HG03066 (cell line): Measurements from ENCODE around the gene CABP7.
"Not testable (repeated sequence)": the region's sequence is repeated elsewhere in the genome, so short reads cannot be mapped to it uniquely, and the experiment has no call there.

Experiments used
- ATAC-seq: cut with Tn5 transposase; IDR thresholded peaks from one replicate; pipeline ENCODE4 v1.9.1; 2021; ENCODE audit warnings: low read depth; ENCODE audit not compliant: unreplicated experiment

The CABP7 gene

GRCh38 chr22:29744902-29745301 lies 25.1 kb downstream of the CABP7 start:
- ATAC-seq = no peak

DNA sequence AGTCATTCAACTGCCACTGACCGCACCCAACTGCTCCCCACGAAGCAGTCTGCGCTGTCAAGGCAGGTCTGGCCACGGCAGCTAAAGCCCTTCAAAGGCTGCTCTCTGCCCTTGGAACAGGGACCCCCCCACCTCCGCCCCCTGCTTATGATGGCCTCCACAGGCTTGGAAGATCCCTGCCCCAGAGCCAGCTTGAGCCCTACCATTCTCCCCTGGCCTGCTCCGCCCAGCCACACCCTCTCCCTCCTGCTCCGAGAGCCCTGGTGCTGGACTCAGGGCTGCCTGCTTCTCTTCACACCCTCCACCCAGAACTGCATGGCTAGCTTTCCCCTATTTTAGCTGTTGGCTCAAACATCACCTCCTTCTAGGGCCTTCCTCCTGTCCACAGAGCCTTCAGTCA lies 28.0 kb downstream of the CABP7 start:
- ATAC-seq = no peak

DNA sequence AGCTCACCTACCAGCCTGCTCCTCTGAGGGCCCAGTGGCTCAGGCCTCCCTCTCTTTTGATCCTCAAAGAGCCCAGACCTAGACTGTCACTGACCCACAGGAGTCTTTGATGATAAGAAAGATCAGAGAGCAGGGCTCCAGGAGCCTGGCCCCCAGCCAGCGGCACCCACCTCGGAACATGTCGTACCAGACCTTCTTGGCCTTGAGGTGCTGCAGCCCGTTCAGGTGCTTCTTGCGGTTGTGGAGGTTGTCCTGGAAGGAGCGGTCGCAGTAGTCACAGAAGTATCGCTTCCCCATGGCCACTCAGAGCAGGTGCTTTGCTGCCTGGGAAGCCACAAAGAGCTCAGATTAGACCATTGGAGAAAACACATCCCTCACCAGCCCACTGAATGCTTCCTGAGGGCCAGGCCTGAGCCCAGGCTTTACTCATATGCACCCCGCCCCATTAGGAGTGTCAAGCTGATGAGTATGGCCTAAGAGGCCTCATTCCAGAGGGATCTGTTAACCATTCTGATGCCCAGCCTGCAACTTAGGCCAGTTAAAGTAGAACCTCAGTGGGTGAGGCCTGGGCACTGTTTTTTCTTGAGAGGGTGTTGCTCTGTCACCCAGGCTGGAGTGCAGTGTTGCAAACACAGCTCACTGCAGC lies 28.6 kb downstream of the CABP7 start:
- ATAC-seq = no peak

GRCh38 chr22:29750029-29750428 lies 30.2 kb downstream of the CABP7 start:
- no peak for ATAC-seq

GRCh38 chr22:29750559-29751538 lies 31.0 kb downstream of the CABP7 start:
- no peak for ATAC-seq

DNA sequence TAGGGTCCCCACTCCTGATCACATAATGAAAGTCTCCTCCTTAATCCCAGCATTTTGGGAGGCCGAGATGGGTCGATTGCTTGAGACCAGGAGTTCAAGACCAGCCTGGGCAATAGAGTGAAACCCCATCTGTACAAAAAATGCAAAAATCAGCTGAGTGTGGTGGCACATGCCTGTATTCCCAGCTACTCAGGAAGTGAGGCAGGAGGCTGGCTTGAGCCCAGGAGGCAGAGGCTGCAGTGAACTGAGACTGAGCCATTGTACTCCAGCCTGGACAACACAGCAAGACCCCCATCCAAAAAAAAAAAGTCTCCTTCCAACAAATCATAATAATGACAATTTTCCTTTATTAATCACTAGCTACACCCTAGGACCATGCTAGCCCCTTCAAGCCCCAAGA lies 31.9 kb downstream of the CABP7 start:
- no peak for ATAC-seq

- ATAC-seq = no peak
These were observed 34.2 kb downstream of the CABP7 start for GRCh38 chr22:29753808-29754657.

DNA sequence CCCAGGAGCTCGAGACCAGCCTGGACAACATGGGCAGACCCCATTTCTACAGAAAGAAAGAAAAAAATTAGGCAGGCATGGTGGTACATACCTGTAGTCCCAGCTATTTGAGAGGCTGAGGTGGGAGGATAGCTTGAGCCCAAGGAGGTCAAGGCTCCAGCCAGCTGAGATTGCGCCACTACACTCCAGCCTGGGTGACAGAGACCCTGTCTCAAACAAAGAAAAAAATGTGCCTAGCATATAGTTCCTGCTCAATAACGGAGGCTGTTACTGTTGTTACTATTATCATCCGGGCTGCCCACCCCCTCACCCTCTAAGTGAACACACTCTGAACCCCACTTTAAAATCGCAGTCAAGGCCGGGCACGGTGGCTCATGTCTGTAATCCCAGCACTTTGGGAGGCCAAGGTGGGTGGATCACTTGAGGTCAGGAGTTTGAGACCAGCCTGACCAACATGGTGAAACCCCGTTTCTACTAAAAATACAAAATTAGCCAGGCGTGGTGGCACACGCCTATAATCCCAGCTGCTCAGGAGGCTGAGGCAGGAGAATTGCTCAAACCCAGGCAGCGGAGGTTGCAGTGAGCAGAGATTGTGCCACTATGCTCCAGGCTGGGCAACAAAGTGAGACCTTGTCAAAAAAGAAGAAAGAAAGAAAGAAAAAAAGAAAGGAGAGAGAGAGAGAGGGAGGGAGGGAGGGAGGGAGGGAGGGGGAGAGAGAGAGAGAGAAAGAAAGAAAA lies 35.0 kb downstream of the CABP7 start:
- not testable (repeated sequence) for ATAC-seq

- ATAC-seq = no peak
These were observed 36.1 kb downstream of the CABP7 start for GRCh38 chr22:29755889-29756288.

DNA sequence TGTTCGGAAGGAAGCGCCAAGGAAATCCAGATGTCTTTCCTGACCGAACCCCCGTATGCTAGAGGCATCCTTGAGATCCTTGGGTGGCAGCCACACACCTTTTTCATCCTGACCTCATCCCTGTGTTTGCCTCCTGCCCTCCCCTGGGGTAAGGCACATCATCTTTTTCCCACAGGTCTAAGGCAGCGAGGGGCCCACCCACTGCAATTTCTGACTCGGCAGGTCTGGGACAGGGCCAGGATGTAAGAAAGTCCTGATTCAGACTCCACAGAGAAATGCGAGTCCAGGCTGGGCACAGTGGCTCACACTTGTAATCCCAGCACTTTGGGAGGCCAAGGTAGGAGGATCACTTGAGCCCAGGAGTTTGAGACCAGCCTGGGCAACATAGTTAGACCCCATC lies 36.5 kb downstream of the CABP7 start:
- ATAC-seq = no peak

DNA sequence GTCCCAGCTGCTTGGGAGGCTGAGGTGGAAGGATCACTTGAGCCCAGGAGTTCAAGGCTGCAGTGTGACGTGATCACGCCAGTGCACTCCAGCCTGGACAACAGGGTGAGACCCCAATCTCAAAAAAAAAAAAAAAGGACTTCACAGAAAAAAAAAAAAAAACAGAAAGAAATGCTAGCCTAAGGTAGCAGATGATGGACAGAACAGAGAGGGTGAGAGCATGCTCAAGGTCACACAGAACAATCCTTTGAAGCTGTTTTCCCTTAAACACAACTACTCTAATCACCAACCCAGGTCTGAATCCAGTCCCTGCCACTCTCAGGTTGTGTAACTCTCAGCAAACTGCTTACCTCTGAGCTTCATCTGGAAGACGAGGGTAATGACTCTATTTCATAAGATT lies 37.3 kb downstream of the CABP7 start:
- no peak for ATAC-seq

- ATAC-seq = no peak
These were observed 38.3 kb downstream of the CABP7 start for GRCh38 chr22:29758068-29758622.

- ATAC-seq = no peak
These were observed 39.2 kb downstream of the CABP7 start for GRCh38 chr22:29758959-29759358.

DNA sequence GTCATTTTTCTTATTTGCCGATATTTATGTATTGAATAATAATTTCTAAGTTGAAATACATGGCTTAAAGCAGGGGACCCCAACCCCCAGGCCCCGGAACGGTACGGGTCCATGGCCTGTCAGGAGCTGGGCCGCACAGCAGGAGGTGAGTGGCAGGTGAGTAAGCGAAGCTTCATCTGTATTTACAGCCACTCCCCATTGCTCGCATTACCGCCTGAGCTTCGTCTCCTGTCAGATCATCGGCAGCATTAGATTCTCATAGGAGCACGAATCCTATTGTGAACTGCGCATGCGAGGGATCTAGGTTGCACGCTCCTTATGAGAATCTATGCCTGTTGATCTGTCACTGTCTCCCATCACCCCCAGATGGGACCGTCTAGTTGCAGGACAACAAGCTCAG lies 42.5 kb downstream of the CABP7 start:
- ATAC-seq = no peak

DNA sequence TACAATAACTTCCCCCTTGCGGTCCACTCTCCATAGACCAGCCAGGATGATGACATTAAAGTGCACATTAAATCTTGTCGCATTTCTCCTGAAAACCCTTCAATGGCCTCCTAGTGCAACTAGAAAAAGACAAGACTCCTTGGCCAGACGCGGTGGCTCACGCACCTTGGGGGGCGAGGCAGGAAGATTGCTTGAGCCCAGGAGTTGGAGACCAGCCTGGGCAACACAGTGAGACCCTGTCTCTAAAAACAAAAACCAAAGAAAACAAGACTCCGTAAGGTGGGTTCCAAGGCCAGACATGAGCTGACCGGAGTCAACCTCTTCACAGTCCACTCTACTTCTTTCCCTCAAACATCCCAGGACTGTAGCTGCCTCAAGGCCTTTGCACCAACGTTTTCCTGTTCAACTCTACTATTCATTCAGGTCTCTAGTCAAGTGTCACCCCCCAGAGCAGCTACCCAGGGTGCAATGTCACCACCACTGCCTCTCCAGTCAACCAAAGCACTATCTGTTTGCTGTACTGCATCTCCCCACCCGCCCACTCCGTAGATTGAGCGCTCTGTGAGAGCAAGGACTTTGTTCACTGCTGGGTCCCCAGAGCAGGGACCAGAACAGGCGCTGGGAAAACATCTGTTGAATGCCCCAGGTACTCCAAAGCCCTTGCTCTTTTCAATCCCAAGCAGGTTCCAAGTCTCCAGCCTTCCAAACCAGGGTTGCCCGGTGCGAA lies 46.3 kb downstream of the CABP7 start:
- ATAC-seq = peak; percentile 22

GRCh38 chr22:29766632-29767170 lies 46.9 kb downstream of the CABP7 start, which contains the start of gene ZMAT5:
Gene ZMAT5, minus strand, starts transcription at chr22:29767007. Its CDS starts 18,463 bp downstream, at chr22:29748544.
- ATAC-seq = peak; percentile 83

- ATAC-seq = peak; percentile 54
These were observed 47.6 kb downstream of the CABP7 start, which contains the start of gene UQCR10 for GRCh38 chr22:29767171-29768051. Gene UQCR10, plus strand, starts transcription at chr22:29767369. Its CDS starts 30 bp downstream, at chr22:29767399.
